Measurements from ENCODE around the gene MARCKSL1.

Gene MARCKSL1

DNA sequence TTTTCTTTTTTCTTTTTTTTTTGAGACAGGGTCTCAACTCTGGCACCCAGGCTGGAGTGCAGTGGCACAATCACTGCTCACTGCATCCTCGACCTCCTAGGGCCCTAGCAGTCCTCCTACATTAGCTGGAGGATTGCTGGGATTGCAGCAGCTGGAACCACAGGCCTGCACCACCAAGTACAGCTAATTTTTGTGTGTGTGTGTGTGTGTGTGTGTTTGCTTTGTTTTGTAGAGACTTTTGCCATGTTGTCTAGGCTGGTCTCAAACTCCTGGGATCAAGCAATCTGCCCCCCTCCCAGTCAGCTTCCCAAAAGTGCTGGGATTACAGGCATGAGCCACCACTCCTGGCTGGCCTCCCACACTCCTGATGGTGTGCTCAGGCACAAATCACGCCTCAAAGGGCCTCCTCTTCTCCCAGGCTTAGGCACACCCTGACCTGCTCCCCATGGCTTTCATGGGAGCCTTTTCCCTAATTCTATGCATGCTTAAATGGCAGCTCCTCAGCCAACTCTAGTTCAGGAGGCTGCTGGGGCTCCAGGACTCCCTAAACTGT is 16.9 kb upstream of the MARCKSL1 start:
- DNase-seq (ENCODE audit: low read depth): no peak
- no peak overlapping the region for H3K4me3 ChIP-seq (ENCODE audit: control insufficient read depth, low read depth, low read length)
- TF ChIP-seq, protein P1, sequence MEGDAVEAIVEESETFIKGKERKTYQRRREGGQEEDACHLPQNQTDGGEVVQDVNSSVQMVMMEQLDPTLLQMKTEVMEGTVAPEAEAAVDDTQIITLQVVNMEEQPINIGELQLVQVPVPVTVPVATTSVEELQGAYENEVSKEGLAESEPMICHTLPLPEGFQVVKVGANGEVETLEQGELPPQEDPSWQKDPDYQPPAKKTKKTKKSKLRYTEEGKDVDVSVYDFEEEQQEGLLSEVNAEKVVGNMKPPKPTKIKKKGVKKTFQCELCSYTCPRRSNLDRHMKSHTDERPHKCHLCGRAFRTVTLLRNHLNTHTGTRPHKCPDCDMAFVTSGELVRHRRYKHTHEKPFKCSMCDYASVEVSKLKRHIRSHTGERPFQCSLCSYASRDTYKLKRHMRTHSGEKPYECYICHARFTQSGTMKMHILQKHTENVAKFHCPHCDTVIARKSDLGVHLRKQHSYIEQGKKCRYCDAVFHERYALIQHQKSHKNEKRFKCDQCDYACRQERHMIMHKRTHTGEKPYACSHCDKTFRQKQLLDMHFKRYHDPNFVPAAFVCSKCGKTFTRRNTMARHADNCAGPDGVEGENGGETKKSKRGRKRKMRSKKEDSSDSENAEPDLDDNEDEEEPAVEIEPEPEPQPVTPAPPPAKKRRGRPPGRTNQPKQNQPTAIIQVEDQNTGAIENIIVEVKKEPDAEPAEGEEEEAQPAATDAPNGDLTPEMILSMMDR (IDR thresholded peaks at IDR 0.05; ENCODE audit: control insufficient read depth, insufficient read depth, low read depth, low read length, missing control alignments): no peak

GRCh38 chr1:32352239-32352745 is 16.3 kb upstream of the MARCKSL1 start:
- TF ChIP-seq, protein P1 (IDR thresholded peaks at IDR 0.05; ENCODE audit: control insufficient read depth, insufficient read depth, low read depth, low read length, missing control alignments): no peak
- DNase-seq (ENCODE audit: low read depth): no peak
- peak overlapping the region; percentile 69 for H3K4me3 ChIP-seq (ENCODE audit: control insufficient read depth, low read depth, low read length)

DNA sequence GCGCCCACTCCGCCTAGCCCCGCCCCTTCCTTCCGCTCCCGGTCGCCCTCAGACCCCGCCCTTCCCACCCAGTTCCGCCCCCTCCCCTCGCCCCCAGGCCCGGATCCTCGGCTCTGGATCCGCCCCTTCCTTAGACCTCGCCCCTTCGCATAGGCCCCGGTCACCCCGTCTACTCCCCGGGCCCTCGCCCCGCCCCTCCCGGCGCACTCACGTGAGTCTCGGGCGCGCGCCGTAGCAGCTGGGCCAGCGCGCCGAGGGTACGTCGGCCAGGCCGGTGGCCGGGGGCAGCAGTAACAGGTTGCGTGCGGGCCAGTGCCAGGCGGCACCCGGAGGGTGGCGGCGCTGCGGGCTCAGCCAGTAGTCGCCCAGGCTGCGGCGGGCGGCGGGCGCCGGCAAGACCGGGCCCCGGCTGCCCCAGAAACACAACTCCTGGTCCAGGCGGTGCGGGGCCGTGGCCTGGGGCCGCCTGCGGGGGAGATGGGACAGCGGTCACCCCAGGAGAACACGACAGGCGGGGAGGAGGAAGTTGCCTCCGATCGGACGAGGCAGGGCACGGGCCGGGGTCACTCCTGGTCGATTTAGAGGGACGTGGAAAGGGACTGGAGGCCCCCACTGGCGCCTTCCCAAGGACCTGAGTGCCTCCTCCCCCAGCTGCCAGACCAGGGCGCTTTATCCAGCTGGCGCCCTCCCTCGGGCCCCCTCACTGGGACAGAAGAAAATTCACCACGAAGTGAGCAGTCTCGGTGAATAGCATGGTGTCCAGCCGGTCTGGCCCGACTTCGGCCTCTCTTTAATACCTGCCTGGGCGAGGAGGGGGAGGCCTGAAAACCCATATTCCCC is 15.6 kb upstream of the MARCKSL1 start:
- TF ChIP-seq, protein P1 (IDR thresholded peaks at IDR 0.05; ENCODE audit: control insufficient read depth, insufficient read depth, low read depth, low read length, missing control alignments): peak; percentile 17
- peak overlapping the region; percentile 69 for H3K4me3 ChIP-seq (ENCODE audit: control insufficient read depth, low read depth, low read length)
- DNase-seq (ENCODE audit: low read depth): peak; percentile 42

DNA sequence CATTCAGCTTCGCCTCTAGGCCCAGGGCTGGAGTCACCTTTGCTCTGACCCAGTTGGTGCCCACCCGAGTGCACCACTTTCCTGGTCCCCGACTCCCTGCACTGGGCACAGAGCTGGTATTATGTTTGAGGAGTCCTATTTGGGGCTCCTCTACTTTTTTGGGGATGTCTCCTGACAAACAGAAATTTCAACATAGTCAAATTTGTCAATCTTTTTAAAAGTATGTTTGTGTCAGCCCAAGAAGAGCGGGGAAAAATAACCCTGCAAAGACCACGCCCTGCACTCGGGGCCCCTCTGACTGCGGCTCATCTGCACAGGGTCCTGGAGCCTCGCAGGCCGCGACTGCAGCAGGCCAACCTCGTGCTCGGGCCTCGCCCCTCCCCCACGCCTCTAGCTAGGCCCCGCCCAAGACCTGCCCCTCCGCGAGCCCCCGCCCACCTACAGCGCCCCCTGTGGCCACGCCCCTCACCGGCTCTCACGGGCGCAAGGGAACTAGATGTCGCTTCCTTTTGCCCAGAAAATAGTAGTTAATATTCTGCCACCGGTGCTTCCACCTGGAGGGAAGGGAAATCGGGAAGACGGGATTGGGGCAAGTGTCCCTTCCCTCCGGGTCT is 14.9 kb upstream of the MARCKSL1 start:
- no peak for DNase-seq (ENCODE audit: low read depth)
- TF ChIP-seq, protein P1 (IDR thresholded peaks at IDR 0.05; ENCODE audit: control insufficient read depth, insufficient read depth, low read depth, low read length, missing control alignments): peak; percentile 48
- H3K4me3 ChIP-seq (ENCODE audit: control insufficient read depth, low read depth, low read length): peak overlapping the region; percentile 69

- no peak for DNase-seq (ENCODE audit: low read depth)
- TF ChIP-seq, protein P1 (IDR thresholded peaks at IDR 0.05; ENCODE audit: control insufficient read depth, insufficient read depth, low read depth, low read length, missing control alignments): no peak
- H3K4me3 ChIP-seq (ENCODE audit: control insufficient read depth, low read depth, low read length): no peak overlapping the region
Observed at GRCh38 chr1:32349211-32349708, 13.2 kb upstream of the MARCKSL1 start.

GRCh38 chr1:32346532-32347157 is 10.6 kb upstream of the MARCKSL1 start:
- no peak for DNase-seq (ENCODE audit: low read depth)
- TF ChIP-seq, protein P1 (IDR thresholded peaks at IDR 0.05; ENCODE audit: control insufficient read depth, insufficient read depth, low read depth, low read length, missing control alignments): no peak
- H3K4me3 ChIP-seq (ENCODE audit: control insufficient read depth, low read depth, low read length): no peak overlapping the region

Measured in AG09309 (cell line).